Neuronal stem cell (in vitro differentiated cells): Measurements from ENCODE around the gene ITGA3.

Experiments used
- DNase-seq: peaks from one replicate; pipeline ENCODE4 v3.0.0-alpha.2; 2013; ENCODE audit warnings: low spot score
- H2AFZ ChIP-seq: one replicate; pipeline ENCODE4 v1.6.1; 2013; ENCODE audit warnings: mild to moderate bottlenecking, low read length, inconsistent platforms
- H2AK5ac ChIP-seq: 2 replicates; pipeline ENCODE4 v1.6.1; 2013; ENCODE audit warnings: low read depth, mild to moderate bottlenecking, inconsistent platforms, low read length, moderate library complexity, mixed read lengths
- H2BK120ac ChIP-seq: 2 replicates; pipeline ENCODE4 v1.6.1; 2013; ENCODE audit warnings: low read depth, mild to moderate bottlenecking, inconsistent platforms, low read length, moderate library complexity, mixed read lengths
- H2BK12ac ChIP-seq: one replicate; pipeline ENCODE4 v1.6.1; 2013; ENCODE audit warnings: low read length, inconsistent platforms
- H2BK15ac ChIP-seq: 2 replicates; pipeline ENCODE4 v1.6.1; 2013; ENCODE audit warnings: mild to moderate bottlenecking, low read length, inconsistent platforms, mixed read lengths
- H2BK5ac ChIP-seq: one replicate; pipeline ENCODE4 v1.6.1; 2013; ENCODE audit warnings: inconsistent platforms, mild to moderate bottlenecking, low read length, moderate library complexity
- H3K14ac ChIP-seq: one replicate; pipeline ENCODE4 v1.6.1; 2013; ENCODE audit warnings: low read length, inconsistent platforms
- H3K18ac ChIP-seq: 2 replicates; pipeline ENCODE4 v1.6.1; 2013; ENCODE audit warnings: low read length, inconsistent platforms
- H3K23ac ChIP-seq: 2 replicates; pipeline ENCODE4 v1.6.1; 2013; ENCODE audit warnings: low read depth, mild to moderate bottlenecking, mixed read lengths, low read length, inconsistent platforms; ENCODE audit not compliant: poor library complexity
- H3K27ac ChIP-seq: replicated peaks from 3 replicates; pipeline ENCODE4 v1.5.1; 2013; ENCODE audit warnings: low read length, inconsistent platforms
- H3K27me3 ChIP-seq, 3 experiments: 2 replicates each; pipeline ENCODE4 v1.6.1; 2013; ENCODE audit warnings: low read length in 3 of 3, mild to moderate bottlenecking in 2 of 3, inconsistent platforms in 1 of 3, low read depth in 1 of 3, mixed read lengths in 1 of 3, moderate library complexity in 1 of 3; ENCODE audit not compliant: control insufficient read depth in 3 of 3, insufficient read depth in 3 of 3
- H3K36me3 ChIP-seq, 2 donors: replicated peaks in 1 of 2; 2 replicates each; pipeline ENCODE4 v1.6.1; 2013; ENCODE audit warnings: low read length in 2 of 2; ENCODE audit not compliant: control insufficient read depth in 2 of 2, insufficient read depth in 2 of 2
- H3K4ac ChIP-seq: 2 replicates; pipeline ENCODE4 v1.6.1; 2013; ENCODE audit warnings: inconsistent platforms, mild to moderate bottlenecking, low read length, moderate library complexity
- H3K4me1 ChIP-seq, 2 donors: 1 replicate in 1 of 2; 2 replicates in 1 of 2; pipeline ENCODE4 v1.6.1; 2013; ENCODE audit warnings: low read length in 2 of 2, low read depth in 1 of 2; ENCODE audit not compliant: control insufficient read depth in 2 of 2, insufficient read depth in 1 of 2
- H3K4me2 ChIP-seq: one replicate; pipeline ENCODE4 v1.6.1; 2013; ENCODE audit warnings: mild to moderate bottlenecking, low read length, inconsistent platforms; ENCODE audit not compliant: insufficient read depth, poor library complexity, severe bottlenecking
- H3K4me3 ChIP-seq, 2 donors: 2 replicates each; pipeline ENCODE4 v1.5.1; 2013; ENCODE audit warnings: low read length in 2 of 2, mild to moderate bottlenecking in 2 of 2, inconsistent platforms in 1 of 2, moderate library complexity in 1 of 2
- H3K79me1 ChIP-seq: one replicate; pipeline ENCODE4 v1.6.1; 2013; ENCODE audit warnings: low read depth, mild to moderate bottlenecking, inconsistent platforms, low read length, moderate library complexity
- H3K9ac ChIP-seq: one replicate; pipeline ENCODE4 v1.6.1; 2013; ENCODE audit warnings: mild to moderate bottlenecking, low read depth, low read length, inconsistent platforms; ENCODE audit not compliant: poor library complexity
- H3K9me3 ChIP-seq, 2 donors: replicated peaks in 1 of 2; 2 replicates each; pipeline versions ENCODE3 to v1.6.1; 2013; ENCODE audit warnings: low read length in 2 of 2, mild to moderate bottlenecking in 2 of 2, inconsistent platforms in 1 of 2, low read depth in 1 of 2, mixed read lengths in 1 of 2, moderate library complexity in 1 of 2; ENCODE audit not compliant: control insufficient read depth in 2 of 2, insufficient read depth in 1 of 2
- H4K8ac ChIP-seq: one replicate; pipeline ENCODE4 v1.6.1; 2013; ENCODE audit warnings: low read depth, mild to moderate bottlenecking, inconsistent platforms, low read length, moderate library complexity
- H4K91ac ChIP-seq: one replicate; pipeline ENCODE4 v1.6.1; 2013; ENCODE audit warnings: low read length, low read depth, mild to moderate bottlenecking, inconsistent platforms; ENCODE audit not compliant: poor library complexity
- WGBS, 2 donors: extraction: QIAGEN DNeasy Blood & Tissue Kit; methylation state at CpG; one replicate each; pipeline ENCODE4 v1.1.7; 2013; ENCODE audit warnings: missing lambda C conversion rate in 2 of 2, mixed read lengths in 1 of 2; ENCODE audit not compliant: insufficient read length in 2 of 2, insufficient replicate concordance in 1 of 2; ENCODE audit errors: extremely low coverage in 2 of 2; 5-methylcytosine and 5-hydroxymethylcytosine counted together

Gene ITGA3

GRCh38 chr17:50026837-50027171 is 29.1 kb upstream of the ITGA3 start:
- H3K4me1 ChIP-seq = peaks cover 10 to 24% of the 10 kb centered on the region in 2 donors
- no peak overlapping the region for H2BK12ac ChIP-seq
- H2BK5ac ChIP-seq = peak overlapping the region; percentile 77
- H3K36me3 ChIP-seq = peaks cover 0 to 3% of the 10 kb centered on the region in 2 donors
- no peak overlapping the region for H2AK5ac ChIP-seq
- no peak overlapping the region for H4K91ac ChIP-seq
- DNase-seq = peak; percentile 81
- H3K79me1 ChIP-seq = no peaks in the 10 kb centered on the region
- no peak overlapping the region for H3K4ac ChIP-seq
- H3K18ac ChIP-seq = no peak overlapping the region
- peak overlapping the region; percentile 73 for H2AFZ ChIP-seq
- no peak overlapping the region for H3K27ac ChIP-seq
- WGBS, 2 donors = no CpG with 5 or more reads among the region's 6 CpGs
- peak overlapping the region; percentile 51 for H2BK15ac ChIP-seq
- H3K4me2 ChIP-seq = no peak overlapping the region
- no peak overlapping the region for H3K4me3 ChIP-seq
- no peak overlapping the region for H3K14ac ChIP-seq
- no peak overlapping the region for H2BK120ac ChIP-seq
- peaks cover 0 to 10% of the 10 kb centered on the region in 2 donors for H3K9me3 ChIP-seq
- H4K8ac ChIP-seq = no peak overlapping the region
- H3K27me3 ChIP-seq = no peaks in the 10 kb centered on the region
- H3K23ac ChIP-seq = no peak overlapping the region
- no peak overlapping the region for H3K9ac ChIP-seq

- Histone ChIP-seq H2BK15ac (peak overlapping the region; percentile 51), H3K18ac (peak overlapping the region; percentile 95), H2BK120ac (peak overlapping the region; percentile 83), H3K9ac (no peak overlapping the region), H3K27me3 (no peaks in the 10 kb centered on the region), H4K8ac (peak overlapping the region; percentile 95), H3K4me1 (peaks cover 10 to 24% of the 10 kb centered on the region in 2 donors), H3K4me2 (no peak overlapping the region), H3K14ac (no peak overlapping the region), H3K4ac (no peak overlapping the region), H2BK5ac (peak overlapping the region; percentile 77), H3K36me3 (peaks cover 0 to 3% of the 10 kb centered on the region in 2 donors), H3K27ac (no peak overlapping the region), H3K23ac (no peak overlapping the region), H4K91ac (no peak overlapping the region), H2BK12ac (peak overlapping the region; percentile 68), H2AK5ac (peak overlapping the region; percentile 94), H3K9me3 (peaks cover 0 to 10% of the 10 kb centered on the region in 2 donors), H3K4me3 (no peak overlapping the region), H3K79me1 (no peaks in the 10 kb centered on the region), H2AFZ (peak overlapping the region; percentile 73)
- DNase-seq = no peak
- WGBS, 2 donors = no CpG with 5 or more reads among the region's 27 CpGs
Measured at GRCh38 chr17:50027172-50027880, 28.6 kb upstream of the ITGA3 start.

- no peak overlapping the region for H3K4ac ChIP-seq
- no peak overlapping the region for H3K4me3 ChIP-seq
- H3K23ac ChIP-seq = peak overlapping the region; percentile 15
- H3K4me2 ChIP-seq = no peak overlapping the region
- no peaks in the 10 kb centered on the region for H3K79me1 ChIP-seq
- H2AFZ ChIP-seq = peak overlapping the region; percentile 73
- WGBS, 2 donors = no CpG with 5 or more reads among the region's 20 CpGs
- H2BK5ac ChIP-seq = peak overlapping the region; percentile 49
- no peak overlapping the region for H3K14ac ChIP-seq
- H2AK5ac ChIP-seq = peak overlapping the region; percentile 94
- no peak overlapping the region for H3K27ac ChIP-seq
- H3K9ac ChIP-seq = peak overlapping the region; percentile 31
- H3K9me3 ChIP-seq = peaks cover 0 to 10% of the 10 kb centered on the region in 2 donors
- peak overlapping the region; percentile 11 for H2BK12ac ChIP-seq
- no peaks in the 10 kb centered on the region for H3K27me3 ChIP-seq
- DNase-seq = no peak
- peak overlapping the region; percentile 89 for H4K8ac ChIP-seq
- H3K4me1 ChIP-seq = peaks cover 6 to 20% of the 10 kb centered on the region in 2 donors
- H3K18ac ChIP-seq = peak overlapping the region; percentile 95
- H4K91ac ChIP-seq = no peak overlapping the region
- H2BK120ac ChIP-seq = peak overlapping the region; percentile 83
- peak overlapping the region; percentile 75 for H2BK15ac ChIP-seq
- peaks cover 0 to 3% of the 10 kb centered on the region in 2 donors for H3K36me3 ChIP-seq
Measured at GRCh38 chr17:50027881-50028735, 27.8 kb upstream of the ITGA3 start.

- Histone ChIP-seq H3K23ac (peak overlapping the region; percentile 15), H3K4me1 (peaks cover 6 to 20% of the 10 kb centered on the region in 2 donors), H3K79me1 (no peaks in the 10 kb centered on the region), H2AFZ (peak overlapping the region; percentile 61), H3K27ac (no peak overlapping the region), H2BK120ac (no peak overlapping the region), H3K4ac (no peak overlapping the region), H4K8ac (peak overlapping the region; percentile 89), H3K9me3 (peaks cover 0 to 8% of the 10 kb centered on the region in 2 donors), H2AK5ac (peak overlapping the region; percentile 59), H2BK15ac (peak overlapping the region; percentile 34), H3K4me2 (no peak overlapping the region), H3K18ac (peak overlapping the region; percentile 81), H3K36me3 (peaks cover 0 to 3% of the 10 kb centered on the region in 2 donors), H2BK5ac (peak overlapping the region; percentile 8), H3K4me3 (no peak overlapping the region), H3K14ac (no peak overlapping the region), H3K27me3 (no peaks in the 10 kb centered on the region), H4K91ac (no peak overlapping the region), H2BK12ac (peak overlapping the region; percentile 11), H3K9ac (no peak overlapping the region)
- no CpG with 5 or more reads among the region's 6 CpGs for WGBS, 2 donors
- no peak for DNase-seq
Measured at GRCh38 chr17:50028736-50029120, 27.2 kb upstream of the ITGA3 start.
